Kidney epithelial cell (primary cell): Measurements from ENCODE around the gene GATA3. TPM values are rescaled to one million over a fixed set of nuclear protein-coding genes. Genes with fewer than 3 reads are reported as not detected.

Experiments
- DNase-seq: peaks from one replicate; pipeline ENCODE4 v3.0.0-alpha.2; 2010; ENCODE audit warnings: low read depth
- H3K27me3 ChIP-seq: 2 replicates; pipeline ENCODE4 v1.6.0; 2011; ENCODE audit warnings: low read length; ENCODE audit not compliant: control insufficient read depth, insufficient read depth
- H3K36me3 ChIP-seq: 2 replicates; pipeline ENCODE4 v1.5.1; 2011; ENCODE audit warnings: low read length; ENCODE audit not compliant: control insufficient read depth, insufficient read depth
- H3K4me3 ChIP-seq: 2 replicates; pipeline ENCODE4 v1.5.1; 2011; ENCODE audit warnings: low read depth, mild to moderate bottlenecking, control low read depth, low read length
- total RNA-seq: library from RNA; depleted of rRNA; stranded (reverse); fragments of >200 nt; gene quantifications from 2 replicates; pipeline ENCODE4 v1.2.3, GENCODE V29; 2015
- TF ChIP-seq, protein P1 (sequence below): IDR thresholded peaks from 2 replicates; pipeline ENCODE4 v1.5.1; 2011; ENCODE audit warnings: mild to moderate bottlenecking, moderate library complexity, low read length, control low read depth, inconsistent platforms; ENCODE audit not compliant: insufficient read depth, poor library complexity, severe bottlenecking

The GATA3 gene
- total RNA-seq, 1 donor from 2014 or later: 10.9 TPM

DNA sequence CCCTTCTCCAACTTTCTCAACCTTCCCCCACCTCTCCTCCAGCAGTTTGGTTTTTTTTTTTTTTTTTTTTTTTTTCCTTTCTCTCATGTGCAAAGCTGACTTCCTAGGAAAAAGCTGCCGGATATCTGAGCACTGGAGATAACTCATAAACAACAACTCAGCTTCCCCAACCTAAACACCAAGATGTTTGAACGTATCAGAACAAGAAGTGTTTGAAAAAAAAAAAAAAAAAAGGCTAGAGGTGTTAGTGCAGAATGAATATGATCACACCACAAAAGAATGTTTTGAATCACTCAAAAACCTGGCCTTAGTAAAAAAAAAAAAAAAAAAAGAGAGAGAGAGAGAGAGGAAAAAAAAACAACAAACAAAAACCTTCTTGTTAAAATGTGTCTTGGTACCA lies 11.2 kb downstream of the GATA3 start:
- H3K36me3 ChIP-seq: no peaks in the 10 kb centered on the region

DNA sequence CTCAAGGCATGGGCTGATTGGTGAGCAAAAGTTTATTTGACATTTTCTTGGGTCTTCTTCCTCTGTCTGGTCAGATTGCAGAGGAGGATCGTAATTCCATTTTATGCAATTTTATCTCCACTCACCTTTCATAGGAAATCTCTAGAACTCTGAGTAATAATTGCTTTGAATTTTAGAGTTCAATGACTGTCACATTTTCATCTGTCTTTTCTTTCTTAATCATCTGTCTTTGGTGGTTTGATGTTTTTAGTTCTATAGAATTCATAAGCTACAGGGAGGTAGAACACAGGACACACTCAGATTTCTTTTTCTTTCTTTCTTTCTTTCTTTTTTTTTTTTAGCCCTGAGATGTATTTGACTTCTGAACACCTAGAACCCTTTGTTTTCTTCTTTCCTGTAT lies 11.6 kb downstream of the GATA3 start:
- TF ChIP-seq, protein P1, sequence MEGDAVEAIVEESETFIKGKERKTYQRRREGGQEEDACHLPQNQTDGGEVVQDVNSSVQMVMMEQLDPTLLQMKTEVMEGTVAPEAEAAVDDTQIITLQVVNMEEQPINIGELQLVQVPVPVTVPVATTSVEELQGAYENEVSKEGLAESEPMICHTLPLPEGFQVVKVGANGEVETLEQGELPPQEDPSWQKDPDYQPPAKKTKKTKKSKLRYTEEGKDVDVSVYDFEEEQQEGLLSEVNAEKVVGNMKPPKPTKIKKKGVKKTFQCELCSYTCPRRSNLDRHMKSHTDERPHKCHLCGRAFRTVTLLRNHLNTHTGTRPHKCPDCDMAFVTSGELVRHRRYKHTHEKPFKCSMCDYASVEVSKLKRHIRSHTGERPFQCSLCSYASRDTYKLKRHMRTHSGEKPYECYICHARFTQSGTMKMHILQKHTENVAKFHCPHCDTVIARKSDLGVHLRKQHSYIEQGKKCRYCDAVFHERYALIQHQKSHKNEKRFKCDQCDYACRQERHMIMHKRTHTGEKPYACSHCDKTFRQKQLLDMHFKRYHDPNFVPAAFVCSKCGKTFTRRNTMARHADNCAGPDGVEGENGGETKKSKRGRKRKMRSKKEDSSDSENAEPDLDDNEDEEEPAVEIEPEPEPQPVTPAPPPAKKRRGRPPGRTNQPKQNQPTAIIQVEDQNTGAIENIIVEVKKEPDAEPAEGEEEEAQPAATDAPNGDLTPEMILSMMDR: no peak

More for the DNA sequence above, 11.2 kb downstream of the GATA3 start:
- Histone ChIP-seq H3K27me3 (peaks cover 13% of the 10 kb centered on the region), H3K4me3 (no peak overlapping the region)
- no peak for DNase-seq
- TF ChIP-seq, protein P1: no peak

DNA sequence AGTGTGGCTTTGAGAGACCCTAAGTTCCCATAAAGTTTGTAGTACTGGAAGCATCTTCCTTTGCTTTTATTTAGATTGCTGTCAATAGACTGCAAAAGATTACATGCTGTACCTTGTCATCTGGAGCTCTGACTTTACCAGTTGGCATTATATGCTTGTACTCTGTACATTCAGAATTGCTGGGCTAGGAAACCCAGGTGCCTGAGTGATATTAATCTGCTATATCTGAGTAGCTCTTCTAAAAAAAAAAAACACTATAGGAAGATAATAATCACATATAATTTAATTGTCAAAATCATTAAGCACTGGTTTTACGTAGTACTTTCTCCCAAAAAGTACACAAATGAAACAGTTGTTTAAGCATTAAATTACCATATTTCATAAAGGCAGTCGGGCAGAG lies 12.3 kb downstream of the GATA3 start:
- no peaks in the 10 kb centered on the region for H3K36me3 ChIP-seq
- no peak overlapping the region for H3K4me3 ChIP-seq
- peaks cover 7% of the 10 kb centered on the region for H3K27me3 ChIP-seq
- DNase-seq: no peak
- TF ChIP-seq, protein P1: no peak

More for the DNA sequence above, 11.6 kb downstream of the GATA3 start:
- Histone ChIP-seq H3K36me3 (no peaks in the 10 kb centered on the region), H3K27me3 (peaks cover 11% of the 10 kb centered on the region), H3K4me3 (no peak overlapping the region)
- DNase-seq: no peak

GRCh38 chr10:8069108-8069507 lies 14.6 kb downstream of the GATA3 start:
- H3K4me3 ChIP-seq: no peak overlapping the region
- TF ChIP-seq, protein P1: no peak
- H3K27me3 ChIP-seq: peaks cover 2% of the 10 kb centered on the region
- H3K36me3 ChIP-seq: no peaks in the 10 kb centered on the region
- DNase-seq: no peak

- Histone ChIP-seq H3K36me3 (no peaks in the 10 kb centered on the region), H3K4me3 (no peak overlapping the region), H3K27me3 (no peaks in the 10 kb centered on the region)
- TF ChIP-seq, protein P1: no peak
- no peak for DNase-seq
Observed at GRCh38 chr10:8069627-8070026, 15.1 kb downstream of the GATA3 start.

DNA sequence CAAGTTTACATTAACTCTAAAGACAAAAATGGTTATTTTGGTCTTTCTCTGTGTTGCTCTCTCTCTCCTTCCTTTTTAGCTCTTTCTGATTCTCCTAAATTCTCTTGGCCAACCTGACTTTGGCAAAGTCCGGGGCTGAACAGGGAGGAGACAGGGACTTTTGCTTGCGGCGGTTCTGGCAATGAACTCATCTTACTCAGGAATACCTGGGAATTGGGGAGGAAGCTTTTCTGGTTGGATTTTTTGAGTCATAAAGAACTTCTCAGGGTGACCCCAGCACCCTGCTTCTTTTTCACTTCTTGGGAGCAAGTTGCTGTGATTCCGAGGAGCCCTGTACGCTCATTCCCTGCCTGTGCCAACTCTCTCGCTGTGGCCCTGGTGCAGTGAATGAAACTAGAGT lies 16.0 kb downstream of the GATA3 start:
- no peak overlapping the region for H3K4me3 ChIP-seq
- no peaks in the 10 kb centered on the region for H3K27me3 ChIP-seq
- DNase-seq: no peak
- TF ChIP-seq, protein P1: no peak
- H3K36me3 ChIP-seq: no peaks in the 10 kb centered on the region
